T1000 (cell line): ENCODE data around the gene PLPP4.

Experiments used
- DNase-seq: peaks from one replicate; lab custom pipeline; 2025; ENCODE audit warnings: mixed read lengths; lab: John Stamatoyannopoulos, UW

The PLPP4 gene

DNA sequence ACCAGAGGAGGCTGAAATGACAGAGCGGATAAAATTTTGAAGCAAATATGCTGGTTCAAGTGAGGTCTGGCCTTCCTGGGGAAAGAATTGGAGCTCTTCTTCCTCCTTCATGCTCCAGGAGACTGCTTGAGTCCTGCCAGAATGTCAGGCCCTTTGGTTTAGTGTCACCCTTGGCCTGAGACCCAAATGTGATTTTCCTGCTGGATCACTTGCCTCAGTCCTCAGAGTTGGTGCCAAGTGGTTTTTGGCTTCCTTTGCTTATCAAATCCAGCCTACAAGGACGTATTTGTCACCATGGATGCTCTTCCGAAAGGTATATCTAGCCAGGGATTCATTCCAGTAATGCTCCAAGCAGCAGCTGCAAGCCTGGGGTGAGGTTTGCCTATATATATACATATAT, 118.4 kb downstream of the PLPP4 start:
- no peak for DNase-seq

GRCh38 chr10:120578134-120578533, 121.1 kb downstream of the PLPP4 start:
- DNase-seq = no peak

- no peak for DNase-seq
Measured at GRCh38 chr10:120578890-120579289, 121.9 kb downstream of the PLPP4 start.

DNA sequence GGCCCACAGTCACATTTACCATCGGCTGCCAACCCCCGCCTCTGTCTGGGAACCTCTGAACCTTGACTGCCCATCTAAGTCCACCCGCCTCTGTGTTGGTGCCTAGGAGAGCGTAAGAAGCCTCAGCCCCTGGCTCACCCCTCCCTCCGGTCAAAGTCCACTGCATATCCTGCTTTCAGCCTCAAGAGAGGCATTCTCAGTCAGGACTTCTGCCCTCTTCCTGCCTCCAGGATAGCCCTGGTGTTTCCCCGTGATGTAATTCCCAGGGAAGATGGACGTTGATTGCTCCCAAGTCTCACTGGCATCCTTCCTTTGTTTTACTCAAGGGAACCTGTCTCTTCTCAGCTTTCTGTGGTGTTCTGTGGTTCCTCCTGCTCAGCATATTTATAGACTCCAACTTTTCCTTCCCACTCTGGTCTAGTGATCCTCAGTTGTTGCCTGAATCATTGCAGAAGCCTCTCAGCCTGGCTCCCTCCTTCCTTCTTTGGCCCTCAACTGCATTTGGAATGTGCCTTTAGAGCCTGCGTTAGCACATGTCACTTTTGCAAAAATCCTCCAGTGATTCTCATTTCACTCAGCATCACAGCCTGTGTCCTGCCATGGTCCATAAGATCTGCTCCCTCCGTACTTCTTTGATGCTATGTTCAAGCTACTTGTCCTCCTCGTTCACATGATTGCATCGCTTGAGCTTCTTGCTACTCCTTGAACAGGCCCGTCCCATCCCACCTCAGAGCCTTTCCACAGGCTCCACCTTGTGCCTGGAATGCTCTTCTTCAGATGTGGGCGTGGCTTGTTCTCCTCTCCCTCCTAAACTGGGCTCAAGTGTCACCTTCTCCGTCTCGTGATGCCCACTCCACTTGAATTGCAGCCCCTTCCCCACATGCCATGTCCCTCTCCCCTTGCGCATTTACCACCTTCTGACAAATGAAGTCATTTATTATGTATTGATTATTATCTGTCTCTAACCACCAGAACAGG, 124.2 kb downstream of the PLPP4 start:
- DNase-seq = no peak

- no peak for DNase-seq
Measured at GRCh38 chr10:120582753-120583152, 125.7 kb downstream of the PLPP4 start.

DNA sequence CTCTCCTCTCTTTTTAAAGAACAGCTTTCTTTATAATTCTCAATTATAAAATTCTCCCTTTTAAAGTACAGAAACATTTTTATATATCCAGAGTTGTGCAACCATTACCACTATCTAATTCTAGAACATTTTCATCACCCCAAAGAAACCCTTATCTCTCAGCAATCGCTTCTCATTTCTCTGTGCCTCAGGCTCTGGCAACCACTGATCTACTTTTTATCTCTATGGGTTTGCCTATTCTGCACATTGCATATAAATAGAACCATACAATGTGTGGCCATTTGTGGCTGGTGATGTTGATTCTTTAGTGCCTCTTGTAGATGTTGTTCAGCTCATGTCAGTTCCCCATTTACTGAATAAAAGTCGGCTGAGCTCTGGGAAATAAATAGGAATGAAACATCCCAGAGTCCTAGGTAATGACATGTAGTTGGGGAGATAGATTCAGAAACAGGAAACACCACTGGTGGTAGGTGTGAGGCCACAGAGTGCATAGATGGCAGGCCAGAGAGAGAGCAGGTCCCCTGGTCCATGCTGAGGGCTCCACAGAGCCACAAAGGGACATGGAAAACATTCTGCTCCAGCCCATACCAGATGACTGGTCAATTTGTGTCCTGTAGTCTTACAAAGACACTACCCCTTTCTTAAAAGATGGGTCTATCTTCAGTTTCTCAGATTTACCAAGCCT, 126.5 kb downstream of the PLPP4 start:
- DNase-seq = no peak

- no peak for DNase-seq
Measured at GRCh38 chr10:120584786-120585185, 127.8 kb downstream of the PLPP4 start.

GRCh38 chr10:120586471-120586872, 129.4 kb downstream of the PLPP4 start:
- DNase-seq = no peak

DNA sequence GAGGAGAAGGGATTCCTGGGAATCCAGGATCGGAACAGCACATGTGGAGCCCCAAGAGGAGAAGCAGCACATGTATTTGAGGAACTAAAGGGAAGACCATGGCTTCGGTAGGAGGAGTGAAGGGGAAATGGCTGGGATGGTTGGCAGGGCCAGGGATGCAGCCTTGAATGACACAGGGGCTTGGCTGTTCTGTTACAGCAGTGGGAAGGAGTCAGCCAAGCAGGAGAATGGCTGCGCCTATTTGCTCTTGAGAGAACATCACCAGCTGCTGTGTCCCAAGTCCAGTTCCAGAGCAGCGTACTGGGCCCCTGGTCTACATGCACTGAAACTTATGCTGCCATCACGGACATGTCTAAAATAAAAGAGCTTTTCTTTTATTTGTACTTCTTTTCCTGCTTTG, 130.0 kb downstream of the PLPP4 start:
- DNase-seq = no peak

GRCh38 chr10:120588311-120588710, 131.3 kb downstream of the PLPP4 start:
- DNase-seq = no peak

DNA sequence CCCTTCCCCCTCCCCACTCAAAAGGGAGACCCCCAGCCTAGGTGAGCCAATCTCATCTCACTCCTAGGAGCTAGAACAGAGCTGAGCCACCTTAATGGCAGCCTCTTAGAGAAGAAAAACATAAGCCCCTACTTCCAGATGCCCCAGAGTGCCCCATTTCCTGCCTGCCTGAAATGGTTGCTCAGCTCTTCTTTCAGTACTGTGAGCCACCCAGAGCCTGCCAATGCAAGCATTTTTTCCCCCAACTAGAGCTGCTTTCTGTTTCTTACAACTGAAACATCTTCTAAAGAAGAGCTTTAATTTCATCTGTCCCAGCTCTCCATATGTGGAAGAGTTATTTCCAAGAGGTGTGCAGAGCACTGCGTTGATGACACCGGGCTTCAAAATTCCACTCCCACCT, 136.7 kb downstream of the PLPP4 start:
- DNase-seq = no peak

DNA sequence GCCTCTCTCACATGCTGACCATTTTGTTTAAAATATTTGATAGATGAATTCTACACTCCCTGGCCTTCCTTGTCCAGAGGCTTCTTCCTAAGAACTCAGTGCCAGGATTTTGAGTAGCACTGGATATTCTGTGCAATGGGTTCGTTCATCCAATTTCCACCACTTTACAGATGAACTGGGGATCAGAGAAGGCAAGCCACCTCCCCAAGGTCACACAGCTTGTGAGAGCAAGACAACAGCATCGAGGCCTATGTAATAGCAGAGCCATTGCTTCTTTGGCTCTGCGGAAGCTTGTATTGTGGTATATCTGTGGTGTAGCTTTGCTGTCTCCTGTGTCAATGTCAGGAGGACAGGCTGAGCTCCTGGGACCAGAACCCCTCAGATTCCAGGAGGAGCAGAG, 140.9 kb downstream of the PLPP4 start:
- no peak for DNase-seq

DNA sequence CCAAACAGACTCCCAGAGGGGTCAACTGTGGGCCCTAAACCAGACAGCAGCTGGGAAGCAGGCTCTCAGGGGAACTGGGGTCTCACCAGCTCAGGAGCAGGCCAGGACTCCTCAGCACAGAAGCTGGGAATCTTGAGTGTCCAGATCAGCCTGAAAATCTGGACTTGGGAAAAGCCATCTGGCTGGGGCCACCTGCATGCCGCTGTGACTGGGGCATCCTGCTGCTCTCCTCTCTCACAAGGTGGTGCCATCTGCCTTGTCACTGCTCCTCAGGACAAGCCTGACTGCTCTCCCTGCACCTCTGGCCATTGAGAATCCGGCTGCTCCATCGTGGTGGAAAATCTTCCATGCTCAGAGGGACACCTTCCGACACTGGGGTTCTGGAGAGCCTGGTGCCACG, 141.4 kb downstream of the PLPP4 start:
- no peak for DNase-seq

GRCh38 chr10:120599200-120599724, 142.2 kb downstream of the PLPP4 start:
- no peak for DNase-seq

DNA sequence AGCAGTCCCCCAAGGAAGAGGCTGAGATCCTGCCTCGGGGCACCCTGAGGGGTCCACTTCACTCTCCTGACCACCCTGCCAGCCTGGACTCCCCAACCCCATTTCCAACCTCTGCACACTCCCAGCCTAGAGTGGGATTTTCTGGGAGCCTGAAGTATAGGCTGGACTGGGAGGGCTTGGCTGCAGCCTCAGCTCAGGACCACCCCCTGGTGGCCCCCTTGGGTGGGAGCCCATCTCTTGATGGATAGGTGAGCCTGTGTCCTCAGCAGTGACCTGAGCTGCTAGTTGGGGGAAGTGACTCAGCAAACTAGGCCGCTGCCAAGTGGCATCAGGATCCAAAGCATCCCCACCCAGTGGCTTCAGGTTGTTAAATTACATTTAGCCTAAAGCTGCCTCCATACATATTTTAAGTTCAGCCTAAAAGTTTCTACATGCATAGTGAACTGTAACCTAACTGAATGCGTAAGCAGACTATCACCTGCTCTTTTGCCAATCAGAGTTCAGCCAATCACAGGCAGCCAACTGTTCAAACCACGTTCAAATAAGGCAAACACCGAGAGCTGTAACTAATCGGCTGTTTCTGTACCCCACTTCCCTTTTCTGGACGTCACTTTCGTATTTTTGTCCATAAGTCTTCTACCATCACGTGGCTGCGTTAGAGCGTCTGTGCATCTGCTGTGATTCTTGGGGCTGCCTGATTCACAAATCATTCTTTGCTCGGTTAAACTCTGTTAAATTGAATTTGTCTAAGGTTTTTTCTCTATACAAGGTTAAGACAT, 144.0 kb downstream of the PLPP4 start:
- no peak for DNase-seq

- no peak for DNase-seq
Measured at GRCh38 chr10:120601999-120602398, 145.0 kb downstream of the PLPP4 start.

GRCh38 chr10:120605410-120605809, 148.4 kb downstream of the PLPP4 start:
- DNase-seq = no peak

GRCh38 chr10:120606051-120606764, 149.2 kb downstream of the PLPP4 start:
- no peak for DNase-seq

DNA sequence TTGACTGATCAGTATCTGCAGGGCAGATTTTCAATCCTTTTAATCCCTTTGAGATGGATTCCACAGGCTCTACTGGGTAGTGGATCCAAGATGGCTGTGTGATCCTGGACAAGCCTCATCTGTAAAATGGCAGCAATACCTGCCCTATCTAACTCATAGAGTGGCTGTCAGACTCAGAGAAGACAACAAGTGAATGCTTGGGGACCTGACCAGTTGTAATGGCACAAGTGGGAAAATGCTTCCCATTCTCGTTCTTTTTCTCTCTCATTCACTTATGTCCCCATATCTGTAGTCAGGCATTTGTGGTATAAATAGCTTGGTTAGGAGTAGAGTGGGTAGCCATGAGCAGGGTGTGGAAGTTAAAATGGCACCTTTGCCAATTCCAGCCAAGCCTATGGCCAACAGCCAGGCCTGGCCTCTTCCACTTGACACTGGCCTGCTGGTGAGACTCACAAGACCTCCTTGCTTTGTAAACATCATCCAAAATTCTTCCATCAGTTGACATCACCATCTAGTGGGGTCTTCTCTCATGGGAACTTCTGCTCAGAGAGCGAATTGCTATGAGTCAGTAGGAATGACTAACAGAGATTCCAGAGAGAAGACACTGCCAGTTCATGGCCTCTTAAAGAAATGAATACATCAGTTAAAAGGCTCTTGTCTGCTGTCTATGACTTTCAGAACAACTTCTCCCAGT, 150.1 kb downstream of the PLPP4 start:
- DNase-seq = peak; percentile 29

DNA sequence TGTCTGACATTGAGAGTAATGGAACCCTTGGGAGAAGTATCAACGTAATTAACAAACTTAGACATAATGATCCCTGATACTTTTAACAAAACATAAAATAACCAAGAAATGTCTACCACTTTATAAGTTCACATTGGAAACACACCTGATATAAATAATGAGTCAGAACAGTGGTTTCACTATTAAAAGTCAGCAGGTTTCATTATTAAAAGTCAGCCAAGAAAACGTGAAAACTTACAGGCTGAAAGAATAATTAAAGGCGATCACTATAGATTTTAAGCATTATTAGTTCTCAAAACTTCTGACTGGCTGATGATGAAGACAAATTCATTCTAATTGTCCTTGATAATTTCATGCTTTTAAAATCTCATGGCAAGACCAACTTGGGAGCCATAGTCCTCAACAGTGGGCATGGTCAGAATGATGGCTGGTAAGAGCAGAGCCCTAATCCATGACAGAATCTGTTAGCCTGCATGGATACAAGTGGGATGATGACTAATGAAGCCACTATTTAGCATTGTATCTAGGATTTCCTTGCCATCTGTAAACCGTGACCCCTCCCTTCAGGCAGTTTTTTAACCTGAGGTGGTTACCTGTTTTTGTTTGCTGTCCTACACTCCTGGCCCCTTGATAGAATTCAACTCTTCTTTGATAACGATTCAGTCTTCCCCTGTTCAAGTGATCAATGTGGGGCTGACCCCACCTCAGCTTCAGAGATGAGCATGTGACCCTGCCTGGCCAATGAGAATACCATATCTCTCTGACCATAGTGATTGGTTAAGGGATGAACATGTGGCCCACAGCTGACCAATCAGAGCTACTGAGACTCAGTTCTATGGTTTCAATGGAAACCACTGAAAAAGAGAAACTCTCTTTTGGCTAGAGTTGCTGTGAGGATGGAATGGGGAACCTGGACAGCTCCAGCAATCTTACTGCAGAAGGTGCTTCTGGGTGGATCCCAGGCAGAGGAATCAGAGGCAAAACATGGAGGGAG, 151.0 kb downstream of the PLPP4 start:
- no peak for DNase-seq
